Measurements from ENCODE around the gene ANKRD33. TPM values are rescaled to one million over a fixed set of nuclear protein-coding genes. Genes with fewer than 3 reads are reported as not detected.

ANKRD33 gene
- total and polyA plus RNA-seq, 2 of the 8 experiments (the other 6 are each of a cell fraction or from before 2014, with no cell fraction given) = 0.41 to 0.53 TPM

GRCh38 chr12:51871918-51872688 lies 15.8 kb upstream of the ANKRD33 start:
- Histone ChIP-seq H3K4me1 (replicated peaks in 1 of 4; ENCODE audit: control insufficient read depth in 3 of 4, insufficient read depth in 4 of 4, low read length in 3 of 4) (peaks cover 4 to 29% (median 17%) of the 10 kb centered on the region in 4 experiments), H3K36me3 (ENCODE audit: control insufficient read depth in 2 of 4, insufficient read depth in 4 of 4, low read length in 3 of 4) (no peaks in the 10 kb centered on the region), H3K23ac (ENCODE audit: insufficient read length) (no peak overlapping the region), H3K18ac (ENCODE audit: extremely low read depth, low read length) (no peak overlapping the region), H4K5ac (ENCODE audit: insufficient read length, low read depth, low read length) (no peak overlapping the region), H3K23me2 (ENCODE audit: low read depth, low read length) (peaks cover 12% of the 10 kb centered on the region; the same call in 1 of the 2 replicates), H3K79me2 (ENCODE audit: control insufficient read depth in 1 of 2, insufficient read depth in 2 of 2, low read length in 2 of 2) (no peaks in the 10 kb centered on the region), H4K20me1 (replicated peaks in 1 of 2; ENCODE audit: control insufficient read depth in 1 of 2, insufficient read depth in 2 of 2, low read length in 2 of 2) (no peaks in the 10 kb centered on the region), H2AFZ (ENCODE audit: low read length) (no peak overlapping the region), H3K56ac (replicated peaks; ENCODE audit: insufficient read length, low read depth, low read length) (no peak overlapping the region), H2BK120ac (replicated peaks; ENCODE audit: low read depth, low read length) (no peak overlapping the region), H3K9ac (replicated peaks in 1 of 4; ENCODE audit: extremely low read depth in 1 of 4, low read depth in 3 of 4, low read length in 3 of 4) (no peak overlapping the region), H3K9me3 (ENCODE audit: insufficient read depth in 2 of 2, low read depth in 1 of 2, low read length in 1 of 2) (no peaks in the 10 kb centered on the region), H3K4me3 (ENCODE audit: extremely low read depth in 1 of 4, insufficient read depth in 2 of 4, low read depth in 3 of 4, low read length in 4 of 4) (no peak overlapping the region), H3K4ac (replicated peaks; ENCODE audit: insufficient read length, low read depth, low read length) (no peak overlapping the region), H4K91ac (replicated peaks; ENCODE audit: insufficient read length, low read length) (no peak overlapping the region), H3K79me1 (ENCODE audit: low read depth, low read length) (no peaks in the 10 kb centered on the region), H3K27ac (ENCODE audit: low read depth, low read length) (no peak overlapping the region), H2AK5ac (ENCODE audit: low read depth, low read length) (no peak overlapping the region), H3K4me2 (ENCODE audit: insufficient read depth in 1 of 2, low read depth in 2 of 2, low read length in 2 of 2) (no peak overlapping the region), H4K8ac (ENCODE audit: extremely low read depth, insufficient read depth, low read length) (0 out of 2 replicates have a peak overlapping the region, but pooled peaks have one; percentile 23), H2BK5ac (ENCODE audit: low read depth, low read length) (no peak overlapping the region), H3K27me3 (replicated peaks in 1 of 4; ENCODE audit: control insufficient read depth in 3 of 4, extremely low read depth in 1 of 4, insufficient read depth in 3 of 4, low read length in 3 of 4) (peaks cover 0 to 28% (median 23%) of the 10 kb centered on the region in 4 experiments; a peak in 6 of 7 replicates), H2BK15ac (ENCODE audit: low read length) (no peak overlapping the region), H2BK20ac (ENCODE audit: low read length) (no peak overlapping the region), H2BK12ac (ENCODE audit: low read depth, low read length) (no peak overlapping the region), H3K14ac (ENCODE audit: insufficient read length) (no peak overlapping the region)
- CTCF ChIA-PET (ENCODE audit: partially characterized antibody) = interaction anchor here (0.6 to 10.6 kb wide), 22 partner anchors 10 to 1103 kb away, joined by 3 to 139 read pairs (median 6); partner anchors contain the start of gene ANKRD33
- 86% methylated on average over 17 of the region's 17 CpGs; no CpG with 5 or more reads in 1 of the 2 experiments for WGBS, 2 experiments (ENCODE audit: extremely low coverage in 1 of 2, insufficient coverage in 1 of 2, insufficient read length in 1 of 2, insufficient replicate concordance in 2 of 2, low coverage in 1 of 2, low lambda C conversion rate in 2 of 2, missing lambda C conversion rate in 1 of 2)
- POLR2A ChIA-PET (ENCODE audit: partially characterized antibody) = interaction anchor here (0.6 to 11.2 kb wide), 5 partner anchors 9 to 57 kb away, joined by 3 to 107 read pairs (median 4); partner anchors contain the start of gene FIGNL2
- TF ChIP-seq FOSL1 (IDR thresholded peaks at IDR 0.05; ENCODE audit: insufficient read depth, low read depth, low read length) = no peak
- peak in 1 of 2 experiments; percentile 18; a peak in 1 of 4 replicates for TF ChIP-seq RAD21 (IDR thresholded peaks at IDR 0.05 in 1 of 2, conservative IDR thresholded peaks at IDR 0.05 in 1 of 2; ENCODE audit: low read depth in 2 of 2, low read length in 2 of 2)
- DNase-seq (ENCODE audit: low read depth in 1 of 2, low spot score in 2 of 2) (no peak), FAIRE-seq (no peak)

Measured in H1 (cell line).